GM12878 (cell line): ENCODE measurements around the gene HERPUD2. TPM values are rescaled to one million over a fixed set of nuclear protein-coding genes. Genes with fewer than 3 reads are reported as not detected.
A peak's percentile ranks its signal among the peaks of the same experiment; 100 is the strongest.

ENCODE experiments used
- ATAC-seq: fragments of 200-7000 bp; cut with Tn5 transposase; 3 replicates; pipeline ENCODE4 v1.9.1; 2020; ENCODE audit warnings: mild to moderate bottlenecking, moderate library complexity
- BruUV-seq: library from RNA; stranded (reverse); fragments of 400-500 nt; replicated peaks from 2 replicates; lab custom pipeline; 2021; lab: Mats Ljungman, UMichigan
- CTCF ChIA-PET: fragments of 300-600 bp; sonication (Branson Sonifier 250); formaldehyde crosslinking; extraction: SDS; loops from one replicate; lab custom pipeline; 2021; ENCODE audit warnings: inconsistent platforms; lab: Yijun Ruan, JAX
- POLR2A ChIA-PET: fragments of 350-600 bp; formaldehyde crosslinking; extraction: SDS; loops from one replicate; lab custom pipeline; 2021; ENCODE audit warnings: inconsistent platforms; lab: Charles Lee
- RAD21 ChIA-PET: fragments of 300-600 bp; sonication (Branson Sonifier 250); formaldehyde crosslinking; loops from one replicate; lab custom pipeline; 2023; ENCODE audit warnings: antibody characterized with exemption; ENCODE audit not compliant: unreplicated experiment; lab: Charles Lee
- SMC1A ChIA-PET: fragments of 300-600 bp; sonication (Branson Sonifier 250); formaldehyde crosslinking; loops from one replicate; lab custom pipeline; 2023; ENCODE audit not compliant: unreplicated experiment, uncharacterized antibody; lab: Charles Lee
- DNase-seq: peaks from one replicate; pipeline ENCODE4 v3.0.0-alpha.2; 2011; ENCODE audit warnings: low read depth, low spot score
- FAIRE-seq: peaks from 3 replicates; lab custom pipeline; 2011; peaks lifted over from hg19 to GRCh38; lab: Jason Lieb, UNC
- H2AFZ ChIP-seq: 2 replicates; pipeline ENCODE4 v1.6.0; 2011; ENCODE audit warnings: low read depth, low read length, control low read depth; ENCODE audit not compliant: control insufficient read depth
- H3K27ac ChIP-seq: 2 replicates; pipeline ENCODE4 v1.5.1; 2011; ENCODE audit warnings: control low read depth; ENCODE audit not compliant: control insufficient read depth, insufficient read depth
- H3K27me3 ChIP-seq, 2 experiments: replicated peaks in 1 of 2; 2 replicates each; pipeline versions ENCODE4 v1.6.0 to v1.6.1; 2011; ENCODE audit warnings: low read length in 1 of 2; ENCODE audit not compliant: control insufficient read depth in 2 of 2, insufficient read depth in 2 of 2
- H3K36me3 ChIP-seq, 2 experiments: 2 replicates each; pipeline ENCODE4 v1.5.1; 2011; ENCODE audit warnings: low read length in 1 of 2; ENCODE audit not compliant: control insufficient read depth in 2 of 2, insufficient read depth in 2 of 2
- H3K4me1 ChIP-seq: 2 replicates; pipeline ENCODE4 v1.6.1; 2011; ENCODE audit warnings: mild to moderate bottlenecking, low read length, moderate library complexity, mixed read lengths; ENCODE audit not compliant: control insufficient read depth, insufficient read depth
- H3K4me2 ChIP-seq: 2 replicates; pipeline ENCODE4 v1.6.0; 2011; ENCODE audit warnings: control low read depth; ENCODE audit not compliant: control insufficient read depth, insufficient read depth
- H3K4me3 ChIP-seq: fragments of 200-600 bp; sonication (generic); 2 replicates; pipeline ENCODE4 v1.5.1; 2016
- H3K79me2 ChIP-seq: 2 replicates; pipeline ENCODE4 v1.6.0; 2011; ENCODE audit warnings: low read length; ENCODE audit not compliant: control insufficient read depth, insufficient read depth
- H3K9ac ChIP-seq: 2 replicates; pipeline ENCODE4 v1.8.0; 2011; ENCODE audit warnings: low read length, control low read depth, mixed read lengths; ENCODE audit not compliant: control insufficient read depth, insufficient read depth
- H3K9me3 ChIP-seq: replicated peaks from 3 replicates; pipeline ENCODE4 v1.5.1; 2011; ENCODE audit warnings: mild to moderate bottlenecking, low read length; ENCODE audit not compliant: control insufficient read depth, insufficient read depth
- H4K20me1 ChIP-seq: 2 replicates; pipeline ENCODE4 v1.6.0; 2011; ENCODE audit not compliant: control insufficient read depth, insufficient read depth
- CBX5 ChIP-seq: sonication (generic); IDR thresholded peaks from 2 replicates; pipeline ENCODE4 v1.6.1; 2016; ENCODE audit warnings: low read depth, moderate library complexity, mild to moderate bottlenecking, inconsistent platforms
- CEBPZ ChIP-seq: fragments of 150-350 bp; IDR thresholded peaks from 2 replicates; pipeline ENCODE4 v1.6.1; 2016; ENCODE audit warnings: low read depth, low read length
- E4F1 ChIP-seq: fragments of 450-650 bp; IDR thresholded peaks from 2 replicates; pipeline ENCODE4 v1.6.1; 2018; ENCODE audit warnings: borderline replicate concordance, mild to moderate bottlenecking; ENCODE audit not compliant: partially characterized antibody
- PBX3 ChIP-seq: IDR thresholded peaks from 2 replicates; pipeline ENCODE4 v1.6.1; 2011; ENCODE audit warnings: mild to moderate bottlenecking, low read depth, low read length, moderate library complexity; ENCODE audit not compliant: insufficient replicate concordance
- SKIL ChIP-seq: fragments of 450-650 bp; IDR thresholded peaks from 2 replicates; pipeline ENCODE4 v1.6.1; 2017; ENCODE audit warnings: mild to moderate bottlenecking, low read depth, inconsistent platforms; ENCODE audit not compliant: poor library complexity, severe bottlenecking
- TAF1 ChIP-seq: IDR thresholded peaks from 2 replicates; pipeline ENCODE4 v1.6.1; 2011; ENCODE audit warnings: mild to moderate bottlenecking, low read depth, low read length, borderline replicate concordance
- ZNF217 ChIP-seq: fragments of 450-650 bp; IDR thresholded peaks from 2 replicates; pipeline ENCODE4 v1.6.1; 2017; ENCODE audit warnings: antibody characterized with exemption, mild to moderate bottlenecking
- ZNF592 ChIP-seq: fragments of 450-650 bp; IDR thresholded peaks from 2 replicates; pipeline ENCODE4 v1.6.1; 2017; ENCODE audit warnings: mild to moderate bottlenecking, moderate library complexity
- WGBS: methylation state at CpG from one replicate; pipeline ENCODE4 v1.1.6; 2016; ENCODE audit warnings: low lambda C conversion rate; ENCODE audit not compliant: insufficient replicate concordance, insufficient coverage; ENCODE audit errors: missing lambda C conversion rate; 5-methylcytosine and 5-hydroxymethylcytosine counted together
- in situ Hi-C: fragments of 300-500 bp; cut with MboI; formaldehyde crosslinking; loops from 9 replicates; pipeline ENCODE4 v1.14.3; 2018; ENCODE audit warnings: mixed read lengths
- intact Hi-C: fragments of 100-400 bp; cut with micrococcal nuclease; formaldehyde crosslinking; loops from one replicate; pipeline ENCODE4 v1.14.2; 2022; ENCODE audit not compliant: unreplicated experiment
- polyA plus RNA-seq, 11 experiments: library from polyadenylated mRNA; depleted of rRNA in 4 of 11; unstranded in 6 of 11; stranded (reverse) in 5 of 11; fragments of >200 nt; fragmentation: Nextera tagmentation in 4 of 11; fragmentation: Illumina TruSeq in 1 of 11; extraction: Ambion mirVana in 4 of 11; extraction: Trizol in 1 of 11; gene quantifications; 1 replicate in 1 of 11; 2 replicates in 10 of 11; pipeline versions ENCODE4 v1.2.1 to v1.2.3, GENCODE V29; 2011 to 2016; ENCODE audit warnings: inconsistent platforms in 2 of 11, missing spikeins in 2 of 11, low read depth in 1 of 11
- total RNA-seq, 4 experiments: library from RNA; depleted of rRNA in 3 of 4; stranded (reverse); fragments of >200 nt in 3 of 4; fragmentation: Illumina TruSeq in 1 of 4; extraction: Trizol in 1 of 4; gene quantifications; 2 replicates each; pipeline versions ENCODE4 v1.2.1 to v1.2.3, GENCODE V29; 2013 to 2021

HERPUD2 gene
- total and polyA plus RNA-seq, 10 of the 15 experiments (the other 5 are each of a cell fraction or from before 2014, with no cell fraction given), result 4.7 to 69.6 (median 13.9) TPM

GRCh38 chr7:35731349-35731748 lies 36.4 kb upstream of the HERPUD2 start:
- POLR2A ChIA-PET, result interaction anchor here (0.7 to 1.1 kb wide), 3 partner anchors 21 to 136 kb away, joined by 3 to 5 read pairs (median 4); partner anchors contain the start of gene SEPTIN7
- FAIRE-seq, result no peak
- intact Hi-C loops, result no loop called here
- TF ChIP-seq ZNF592 (no peak), E4F1 (no peak), PBX3 (no peak), SKIL (no peak), CEBPZ (no peak), ZNF217 (no peak), CBX5 (no peak), TAF1 (no peak)

More at GRCh38 chr7:35731349-35731748, 36.4 kb upstream of the HERPUD2 start:
- Histone ChIP-seq H3K9ac (no peak overlapping the region), H3K4me2 (no peak overlapping the region; the same call in 1 of the 2 replicates), H3K27me3 (no peaks in the 10 kb centered on the region), H3K79me2 (peaks cover 5% of the 10 kb centered on the region), H4K20me1 (no peaks in the 10 kb centered on the region), H3K36me3 (no peaks in the 10 kb centered on the region), H3K4me3 (no peak overlapping the region), H3K27ac (peak overlapping the region; percentile 95; the same call in 1 of the 2 replicates), H3K9me3 (no peaks in the 10 kb centered on the region), H2AFZ (no peak overlapping the region), H3K4me1 (peaks cover 38% of the 10 kb centered on the region)
- ChIA-PET RAD21 (interaction anchor here (0.9 to 11.5 kb wide), 4 partner anchors 17 to 175 kb away, joined by 3 to 273 read pairs (median 54); partner anchors contain the start of gene SEPTIN7), CTCF (interaction anchor here (10.1 kb wide), 1 partner anchor 17 kb away, joined by 211 read pairs; no protein-coding TSS in a partner anchor), SMC1A (interaction anchor here (1.0 to 14.0 kb wide), 5 partner anchors 10 to 82 kb away, joined by 3 to 337 read pairs (median 21); partner anchors contain the start of genes HERPUD2 and SEPTIN7)
- BruUV-seq, result no TSS peak
- ATAC-seq, result no peak
- no peak for DNase-seq
- in situ Hi-C loops, result loop anchor here (5.0 kb wide), 1 partner anchor 66 kb away; no protein-coding TSS in a partner anchor
- WGBS, result 100% methylated on average over 1 of the region's 3 CpGs
